GM12878 (cell line): ENCODE data around the gene SPATA24. TPM values are rescaled to one million over a fixed set of nuclear protein-coding genes. Genes with fewer than 3 reads are reported as not detected.
A peak's percentile ranks its signal among the peaks of the same experiment; 100 is the strongest.

Source experiments
- BCL11A ChIP-seq: IDR thresholded peaks from 2 replicates; pipeline ENCODE4 v1.6.1; 2011; ENCODE audit warnings: low read depth, low read length
- BCL3 ChIP-seq: IDR thresholded peaks from 2 replicates; pipeline ENCODE4 v1.6.1; 2011; ENCODE audit warnings: borderline replicate concordance, low read depth, mild to moderate bottlenecking, moderate library complexity, low read length; ENCODE audit not compliant: insufficient read depth, poor library complexity, severe bottlenecking
- CUX1 ChIP-seq: IDR thresholded peaks from 2 replicates; pipeline ENCODE4 v1.6.1; 2012; ENCODE audit warnings: improper control_type of control experiment, low read depth, low read length; ENCODE audit not compliant: insufficient replicate concordance
- HCFC1 ChIP-seq: fragments of 150-350 bp; IDR thresholded peaks from 2 replicates; pipeline ENCODE4 v1.6.1; 2014; ENCODE audit warnings: low read length
- HDAC6 ChIP-seq: fragments of 200-600 bp; sonication (generic); IDR thresholded peaks from one replicate; pipeline ENCODE4 v1.8.0; 2017; ENCODE audit warnings: antibody characterized with exemption; ENCODE audit not compliant: unreplicated experiment
- IRF4 ChIP-seq: IDR thresholded peaks from 2 replicates; pipeline ENCODE4 v1.6.1; 2011; ENCODE audit warnings: low read depth, low read length
- JUNB ChIP-seq: IDR thresholded peaks from 2 replicates; pipeline ENCODE4 v1.6.1; 2016; ENCODE audit warnings: antibody characterized with exemption, mild to moderate bottlenecking
- MTA2 ChIP-seq: fragments of 450-650 bp; IDR thresholded peaks from 2 replicates; pipeline ENCODE4 v1.6.1; 2016; ENCODE audit warnings: low read depth, mild to moderate bottlenecking, moderate library complexity
- NFYB ChIP-seq: IDR thresholded peaks from 2 replicates; pipeline ENCODE4 v1.6.1; 2011; ENCODE audit warnings: low read depth, mild to moderate bottlenecking, low read length, improper control_type of control experiment, moderate library complexity; ENCODE audit not compliant: insufficient read depth
- NKRF ChIP-seq: fragments of 450-650 bp; conservative IDR thresholded peaks from 2 replicates; pipeline ENCODE4 v1.6.1; 2017; ENCODE audit warnings: mild to moderate bottlenecking, moderate library complexity
- POU2F2 ChIP-seq: IDR thresholded peaks from 3 replicates; pipeline ENCODE4 v1.6.1; 2011; ENCODE audit warnings: low read depth, mild to moderate bottlenecking, low read length, borderline replicate concordance
- RB1 ChIP-seq: fragments of 450-650 bp; formaldehyde crosslinking; IDR thresholded peaks from 2 replicates; pipeline ENCODE4 v1.6.1; 2017; ENCODE audit warnings: mild to moderate bottlenecking, borderline replicate concordance
- RELB ChIP-seq: fragments of 450-650 bp; IDR thresholded peaks from 2 replicates; pipeline ENCODE4 v1.6.1; 2017; ENCODE audit warnings: low read depth, mild to moderate bottlenecking, moderate library complexity
- SMAD5 ChIP-seq: IDR thresholded peaks from 2 replicates; pipeline ENCODE4 v1.6.1; 2016; ENCODE audit warnings: antibody characterized with exemption, low read depth
- SMARCA5 ChIP-seq: fragments of 450-650 bp; IDR thresholded peaks from 2 replicates; pipeline ENCODE4 v1.6.1; 2017; ENCODE audit warnings: mild to moderate bottlenecking
- SPI1 ChIP-seq: IDR thresholded peaks from 2 replicates; pipeline ENCODE4 v1.6.1; 2011; ENCODE audit warnings: low read depth, mild to moderate bottlenecking, low read length, moderate library complexity, borderline replicate concordance; ENCODE audit not compliant: insufficient read depth
- ZBED1 ChIP-seq: IDR thresholded peaks from 2 replicates; pipeline ENCODE4 v1.6.1; 2016; ENCODE audit warnings: borderline replicate concordance
- ZBTB33 ChIP-seq: fragments of 450-650 bp; IDR thresholded peaks from 2 replicates; pipeline ENCODE4 v1.6.1; 2017; ENCODE audit warnings: mild to moderate bottlenecking
- polyA plus RNA-seq, 11 experiments: library from polyadenylated mRNA; depleted of rRNA in 4 of 11; unstranded in 6 of 11; stranded (reverse) in 5 of 11; fragments of >200 nt; fragmentation: Nextera tagmentation in 4 of 11; fragmentation: Illumina TruSeq in 1 of 11; extraction: Ambion mirVana in 4 of 11; extraction: Trizol in 1 of 11; gene quantifications; 1 replicate in 1 of 11; 2 replicates in 10 of 11; pipeline versions ENCODE4 v1.2.1 to v1.2.3, GENCODE V29; 2011 to 2016; ENCODE audit warnings: inconsistent platforms in 2 of 11, missing spikeins in 2 of 11, low read depth in 1 of 11
- total RNA-seq, 4 experiments: library from RNA; depleted of rRNA in 3 of 4; stranded (reverse); fragments of >200 nt in 3 of 4; fragmentation: Illumina TruSeq in 1 of 4; extraction: Trizol in 1 of 4; gene quantifications; 2 replicates each; pipeline versions ENCODE4 v1.2.1 to v1.2.3, GENCODE V29; 2013 to 2021

SPATA24 gene
- total and polyA plus RNA-seq, 10 of the 15 experiments (the other 5 are each of a cell fraction or from before 2014, with no cell fraction given) = 4.1 to 9.8 (median 7.3) TPM

GRCh38 chr5:139391570-139392323, 12.1 kb downstream of the SPATA24 start (continued):
- TF ChIP-seq RELB (peak; percentile 61; the same call in 1 of the 2 replicates), NFYB (no peak), MTA2 (no peak), SMAD5 (peak; percentile 26; the same call in 1 of the 2 replicates), NKRF (no peak), BCL11A (no peak), JUNB (no peak), SPI1 (peak; percentile 66; the same call in 1 of the 2 replicates), CUX1 (no peak), ZBED1 (no peak), BCL3 (no peak), POU2F2 (no peak), SMARCA5 (no peak), HDAC6 (no peak), HCFC1 (no peak), ZBTB33 (no peak), IRF4 (no peak), RB1 (no peak)
